ENCODE measurements around the gene ALDH18A1. TPM values are rescaled to one million over a fixed set of nuclear protein-coding genes. Genes with fewer than 3 reads are reported as not detected.
A peak's percentile ranks its signal among the peaks of the same experiment; 100 is the strongest.

Gene ALDH18A1
- 87.4 TPM for polyA plus RNA-seq (2013, experiment 1 of 4)
- 92.2 TPM for polyA plus RNA-seq (2013, experiment 2 of 4)
- polyA plus RNA-seq (2013, experiment 3 of 4) = 60.9 TPM
- polyA plus RNA-seq (2013, experiment 4 of 4) = 63.3 TPM

- no peaks in the 10 kb centered on the region for H3K9me3 ChIP-seq (ENCODE audit: control insufficient read depth, low read length)
- H3K36me3 ChIP-seq (ENCODE audit: control insufficient read depth, insufficient read depth, low read length) = peaks cover 16% of the 10 kb centered on the region
- H3K27ac ChIP-seq (ENCODE audit: insufficient read depth, low read depth, low read length, poor library complexity, severe bottlenecking) = no peak within 1 kb of the TSS
- no peaks in the 10 kb centered on the region for H3K27me3 ChIP-seq (ENCODE audit: control insufficient read depth, insufficient read depth, low read length, poor library complexity, severe bottlenecking)
- 0 to 1% methylated on average over 83 of the region's 83 CpGs for WGBS, 2 experiments
- peaks cover 13% of the 10 kb centered on the region for H3K4me1 ChIP-seq (ENCODE audit: control insufficient read depth, insufficient read depth, low read length)
- H3K4me3 ChIP-seq (ENCODE audit: insufficient read depth, low read depth, low read length) = peak within 1 kb of the TSS; percentile 58
Observed at GRCh38 chr10:95656291-95657164, at the start of gene ALDH18A1. TSS of gene ALDH18A1 (minus strand) at chr10:95656711. CDS start at chr10:95653377, 3,334 bp downstream.

GRCh38 chr10:95698415-95698814, 41.9 kb upstream of the ALDH18A1 start:
- no peak overlapping the region for H3K4me3 ChIP-seq (ENCODE audit: insufficient read depth, low read depth, low read length)
- H3K27me3 ChIP-seq (ENCODE audit: control insufficient read depth, insufficient read depth, low read length, poor library complexity, severe bottlenecking) = no peaks in the 10 kb centered on the region
- WGBS, 2 experiments = 46 to 50% methylated on average over 2 of the region's 2 CpGs
- H3K9me3 ChIP-seq (ENCODE audit: control insufficient read depth, low read length) = no peaks in the 10 kb centered on the region
- H3K36me3 ChIP-seq (ENCODE audit: control insufficient read depth, insufficient read depth, low read length) = no peaks in the 10 kb centered on the region
- H3K27ac ChIP-seq (ENCODE audit: insufficient read depth, low read depth, low read length, poor library complexity, severe bottlenecking) = no peak overlapping the region
- H3K4me1 ChIP-seq (ENCODE audit: control insufficient read depth, insufficient read depth, low read length) = no peaks in the 10 kb centered on the region

GRCh38 chr10:95697429-95697828, 40.9 kb upstream of the ALDH18A1 start:
- Histone ChIP-seq H3K36me3 (ENCODE audit: control insufficient read depth, insufficient read depth, low read length) (no peaks in the 10 kb centered on the region), H3K9me3 (ENCODE audit: control insufficient read depth, low read length) (no peaks in the 10 kb centered on the region), H3K4me3 (ENCODE audit: insufficient read depth, low read depth, low read length) (no peak overlapping the region), H3K4me1 (ENCODE audit: control insufficient read depth, insufficient read depth, low read length) (peaks cover 1% of the 10 kb centered on the region), H3K27me3 (ENCODE audit: control insufficient read depth, insufficient read depth, low read length, poor library complexity, severe bottlenecking) (no peaks in the 10 kb centered on the region), H3K27ac (ENCODE audit: insufficient read depth, low read depth, low read length, poor library complexity, severe bottlenecking) (no peak overlapping the region)
- WGBS, 2 experiments = 88 to 94% methylated on average over 2 to 3 of the region's 3 CpGs

GRCh38 chr10:95694665-95695064, 38.2 kb upstream of the ALDH18A1 start:
- H3K9me3 ChIP-seq (ENCODE audit: control insufficient read depth, low read length) = no peaks in the 10 kb centered on the region
- WGBS, 2 experiments = 93 to 96% methylated on average over 18 of the region's 18 CpGs
- H3K27ac ChIP-seq (ENCODE audit: insufficient read depth, low read depth, low read length, poor library complexity, severe bottlenecking) = no peak overlapping the region
- H3K4me3 ChIP-seq (ENCODE audit: insufficient read depth, low read depth, low read length) = no peak overlapping the region
- peaks cover 5% of the 10 kb centered on the region for H3K4me1 ChIP-seq (ENCODE audit: control insufficient read depth, insufficient read depth, low read length)
- no peaks in the 10 kb centered on the region for H3K27me3 ChIP-seq (ENCODE audit: control insufficient read depth, insufficient read depth, low read length, poor library complexity, severe bottlenecking)
- H3K36me3 ChIP-seq (ENCODE audit: control insufficient read depth, insufficient read depth, low read length) = no peaks in the 10 kb centered on the region

- Histone ChIP-seq H3K36me3 (ENCODE audit: control insufficient read depth, insufficient read depth, low read length) (no peaks in the 10 kb centered on the region), H3K9me3 (ENCODE audit: control insufficient read depth, low read length) (no peaks in the 10 kb centered on the region), H3K4me1 (ENCODE audit: control insufficient read depth, insufficient read depth, low read length) (peaks cover 5% of the 10 kb centered on the region), H3K27me3 (ENCODE audit: control insufficient read depth, insufficient read depth, low read length, poor library complexity, severe bottlenecking) (no peaks in the 10 kb centered on the region), H3K4me3 (ENCODE audit: insufficient read depth, low read depth, low read length) (peak within 1 kb of the TSS; percentile 95), H3K27ac (ENCODE audit: insufficient read depth, low read depth, low read length, poor library complexity, severe bottlenecking) (no peak within 1 kb of the TSS)
- WGBS, 2 experiments = 1% methylated on average over 51 to 53 of the region's 53 CpGs
Observed at GRCh38 chr10:95693668-95694534, 37.4 kb upstream of the ALDH18A1 start, which contains the start of gene TCTN3. TSS of gene TCTN3 (minus strand) at chr10:95693927. CDS start at chr10:95693899, 28 bp downstream.

- H3K27ac ChIP-seq (ENCODE audit: insufficient read depth, low read depth, low read length, poor library complexity, severe bottlenecking) = no peak overlapping the region
- no peaks in the 10 kb centered on the region for H3K9me3 ChIP-seq (ENCODE audit: control insufficient read depth, low read length)
- H3K36me3 ChIP-seq (ENCODE audit: control insufficient read depth, insufficient read depth, low read length) = no peaks in the 10 kb centered on the region
- H3K4me3 ChIP-seq (ENCODE audit: insufficient read depth, low read depth, low read length) = peak overlapping the region; percentile 95
- no peaks in the 10 kb centered on the region for H3K27me3 ChIP-seq (ENCODE audit: control insufficient read depth, insufficient read depth, low read length, poor library complexity, severe bottlenecking)
- peaks cover 5% of the 10 kb centered on the region for H3K4me1 ChIP-seq (ENCODE audit: control insufficient read depth, insufficient read depth, low read length)
- WGBS, 2 experiments = 13% methylated on average over 15 of the region's 15 CpGs
Observed at GRCh38 chr10:95693071-95693667, 36.7 kb upstream of the ALDH18A1 start.

GRCh38 chr10:95691281-95691680, 34.8 kb upstream of the ALDH18A1 start:
- H3K36me3 ChIP-seq (ENCODE audit: control insufficient read depth, insufficient read depth, low read length) = peaks cover 3% of the 10 kb centered on the region
- H3K9me3 ChIP-seq (ENCODE audit: control insufficient read depth, low read length) = no peaks in the 10 kb centered on the region
- no peak overlapping the region for H3K4me3 ChIP-seq (ENCODE audit: insufficient read depth, low read depth, low read length)
- H3K27me3 ChIP-seq (ENCODE audit: control insufficient read depth, insufficient read depth, low read length, poor library complexity, severe bottlenecking) = no peaks in the 10 kb centered on the region
- no peak overlapping the region for H3K27ac ChIP-seq (ENCODE audit: insufficient read depth, low read depth, low read length, poor library complexity, severe bottlenecking)
- peaks cover 5% of the 10 kb centered on the region for H3K4me1 ChIP-seq (ENCODE audit: control insufficient read depth, insufficient read depth, low read length)
- WGBS, 2 experiments = 93 to 100% methylated on average over 2 of the region's 2 CpGs

GRCh38 chr10:95688648-95689047, 32.1 kb upstream of the ALDH18A1 start:
- WGBS, 2 experiments = 87 to 96% methylated on average over 2 of the region's 2 CpGs
- Histone ChIP-seq H3K9me3 (ENCODE audit: control insufficient read depth, low read length) (no peaks in the 10 kb centered on the region), H3K27me3 (ENCODE audit: control insufficient read depth, insufficient read depth, low read length, poor library complexity, severe bottlenecking) (no peaks in the 10 kb centered on the region), H3K4me3 (ENCODE audit: insufficient read depth, low read depth, low read length) (no peak overlapping the region), H3K27ac (ENCODE audit: insufficient read depth, low read depth, low read length, poor library complexity, severe bottlenecking) (no peak overlapping the region), H3K4me1 (ENCODE audit: control insufficient read depth, insufficient read depth, low read length) (peaks cover 5% of the 10 kb centered on the region), H3K36me3 (ENCODE audit: control insufficient read depth, insufficient read depth, low read length) (peaks cover 16% of the 10 kb centered on the region)

- H3K36me3 ChIP-seq (ENCODE audit: control insufficient read depth, insufficient read depth, low read length) = peaks cover 53% of the 10 kb centered on the region
- no peaks in the 10 kb centered on the region for H3K9me3 ChIP-seq (ENCODE audit: control insufficient read depth, low read length)
- H3K4me1 ChIP-seq (ENCODE audit: control insufficient read depth, insufficient read depth, low read length) = no peaks in the 10 kb centered on the region
- no peak overlapping the region for H3K4me3 ChIP-seq (ENCODE audit: insufficient read depth, low read depth, low read length)
- H3K27ac ChIP-seq (ENCODE audit: insufficient read depth, low read depth, low read length, poor library complexity, severe bottlenecking) = no peak overlapping the region
- no peaks in the 10 kb centered on the region for H3K27me3 ChIP-seq (ENCODE audit: control insufficient read depth, insufficient read depth, low read length, poor library complexity, severe bottlenecking)
Observed at GRCh38 chr10:95683966-95684365, 27.5 kb upstream of the ALDH18A1 start.
